ENCODE measurements around the gene ZG16B. TPM values are rescaled to one million over a fixed set of nuclear protein-coding genes. Genes with fewer than 3 reads are reported as not detected.

ZG16B gene
- total RNA-seq, 2 experiments from 2014 or later = 8.8 to 9.8 TPM

DNA sequence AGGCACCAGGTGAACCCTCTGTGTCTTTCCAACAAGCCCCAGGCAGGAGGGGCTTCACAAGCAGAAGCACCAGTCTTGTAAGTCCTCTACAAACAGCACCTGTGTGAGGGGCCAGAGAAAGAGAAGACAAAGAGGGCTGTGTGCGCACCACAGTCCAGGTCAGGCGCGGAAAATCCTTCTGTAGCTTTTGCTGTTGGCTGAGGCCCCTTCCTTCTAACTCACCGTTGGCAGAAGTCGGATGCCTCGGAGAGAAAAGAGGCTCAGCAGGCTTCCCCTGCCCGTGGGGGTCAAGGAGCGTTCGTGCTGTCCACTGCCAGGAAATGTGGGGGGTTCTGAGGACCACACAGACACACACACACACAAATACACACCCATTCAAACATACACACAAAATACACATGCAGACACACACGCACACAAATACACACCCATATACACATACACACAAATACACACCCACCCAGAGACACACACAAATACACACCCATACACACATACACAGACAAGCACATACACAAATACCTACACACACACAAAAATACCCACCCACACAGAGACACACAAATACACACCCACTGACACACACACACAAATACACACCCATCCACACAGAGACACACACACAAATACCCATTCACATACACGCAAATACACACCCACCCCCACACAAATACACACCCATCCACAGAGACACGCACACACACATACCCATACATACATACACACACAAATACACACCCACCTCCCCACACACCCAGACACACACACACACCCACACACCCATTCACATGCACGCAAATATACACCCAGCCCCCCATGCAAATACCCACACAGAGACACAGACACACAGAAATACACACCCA lies 6.8 kb downstream of the ZG16B start:
- Mint-ChIP-seq H3K36me3 (ENCODE audit: low read depth) (no peaks in the 10 kb centered on the region), H3K9me3 (no peaks in the 10 kb centered on the region), H3K27me3 (peaks cover 2% of the 10 kb centered on the region), H3K27ac (no peak overlapping the region), H3K4me1 (peaks cover 24% of the 10 kb centered on the region), H3K4me3 (no peak overlapping the region)
- ChIA-PET POLR2A (no interaction called here), CTCF (no interaction called here)
- no peak for DNase-seq

DNA sequence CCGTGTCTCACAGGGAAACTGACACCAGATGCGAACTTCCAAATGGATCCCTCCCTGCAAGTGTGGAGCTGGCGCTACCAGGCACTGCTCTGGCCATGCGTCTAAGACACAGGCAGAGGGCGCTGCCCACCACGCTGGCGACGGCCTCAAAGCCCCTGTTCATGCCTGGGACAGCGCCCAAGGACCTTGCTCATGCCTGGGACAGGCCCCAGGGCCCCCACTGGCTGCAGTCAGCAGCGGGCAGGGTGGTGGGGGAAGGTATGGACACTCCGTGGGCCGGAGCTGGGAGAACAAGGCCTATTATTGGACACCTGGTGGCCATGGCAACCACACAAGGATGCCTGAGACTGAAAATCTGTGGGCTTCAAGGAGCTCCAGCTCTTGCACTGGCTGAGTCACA lies 8.8 kb downstream of the ZG16B start:
- H3K36me3 Mint-ChIP-seq (ENCODE audit: low read depth) = no peaks in the 10 kb centered on the region
- ChIA-PET POLR2A (interaction anchor here (0.8 to 2.5 kb wide), 5 partner anchors 17 to 166 kb away, joined by 3 to 17 read pairs (median 4); no protein-coding TSS in a partner anchor), CTCF (interaction anchor here (1.0 to 3.5 kb wide), 14 partner anchors 27 to 141 kb away, joined by 3 to 43 read pairs (median 4); partner anchors contain the start of genes FLYWCH1, FLYWCH2 and PKMYT1)
- no peak overlapping the region for H3K27ac Mint-ChIP-seq
- peak; percentile 65 for DNase-seq
- peaks cover 36% of the 10 kb centered on the region for H3K4me1 Mint-ChIP-seq
- no peaks in the 10 kb centered on the region for H3K9me3 Mint-ChIP-seq
- no peak overlapping the region for H3K4me3 Mint-ChIP-seq
- H3K27me3 Mint-ChIP-seq = peaks cover 2% of the 10 kb centered on the region

- CTCF ChIA-PET = interaction anchor here (1.0 to 3.5 kb wide), 12 partner anchors 26 to 140 kb away, joined by 3 to 43 read pairs (median 4); partner anchors contain the start of genes FLYWCH1, FLYWCH2 and PKMYT1
- Mint-ChIP-seq H3K36me3 (ENCODE audit: low read depth) (no peaks in the 10 kb centered on the region), H3K4me1 (peaks cover 38% of the 10 kb centered on the region), H3K27ac (peak overlapping the region; percentile 26), H3K4me3 (no peak overlapping the region), H3K9me3 (no peaks in the 10 kb centered on the region), H3K27me3 (peaks cover 2% of the 10 kb centered on the region)
- POLR2A ChIA-PET = interaction anchor here (0.8 to 2.5 kb wide), 7 partner anchors 16 to 167 kb away, joined by 3 to 17 read pairs (median 4); no protein-coding TSS in a partner anchor
- no peak for DNase-seq
Observed at GRCh38 chr16:2839650-2840450, 9.7 kb downstream of the ZG16B start.

GRCh38 chr16:2840914-2841313 lies 10.8 kb downstream of the ZG16B start:
- Mint-ChIP-seq H3K36me3 (ENCODE audit: low read depth) (no peaks in the 10 kb centered on the region), H3K9me3 (no peaks in the 10 kb centered on the region), H3K27ac (no peak overlapping the region), H3K4me3 (no peak overlapping the region), H3K4me1 (peaks cover 41% of the 10 kb centered on the region), H3K27me3 (peaks cover 2% of the 10 kb centered on the region)
- CTCF ChIA-PET = interaction anchor here (3.5 kb wide), 1 partner anchor 27 kb away, joined by 43 read pairs; no protein-coding TSS in a partner anchor
- POLR2A ChIA-PET = interaction anchor here (1.0 to 1.4 kb wide), 2 partner anchors 30 to 62 kb away, joined by 3 to 4 read pairs; no protein-coding TSS in a partner anchor
- no peak for DNase-seq

DNA sequence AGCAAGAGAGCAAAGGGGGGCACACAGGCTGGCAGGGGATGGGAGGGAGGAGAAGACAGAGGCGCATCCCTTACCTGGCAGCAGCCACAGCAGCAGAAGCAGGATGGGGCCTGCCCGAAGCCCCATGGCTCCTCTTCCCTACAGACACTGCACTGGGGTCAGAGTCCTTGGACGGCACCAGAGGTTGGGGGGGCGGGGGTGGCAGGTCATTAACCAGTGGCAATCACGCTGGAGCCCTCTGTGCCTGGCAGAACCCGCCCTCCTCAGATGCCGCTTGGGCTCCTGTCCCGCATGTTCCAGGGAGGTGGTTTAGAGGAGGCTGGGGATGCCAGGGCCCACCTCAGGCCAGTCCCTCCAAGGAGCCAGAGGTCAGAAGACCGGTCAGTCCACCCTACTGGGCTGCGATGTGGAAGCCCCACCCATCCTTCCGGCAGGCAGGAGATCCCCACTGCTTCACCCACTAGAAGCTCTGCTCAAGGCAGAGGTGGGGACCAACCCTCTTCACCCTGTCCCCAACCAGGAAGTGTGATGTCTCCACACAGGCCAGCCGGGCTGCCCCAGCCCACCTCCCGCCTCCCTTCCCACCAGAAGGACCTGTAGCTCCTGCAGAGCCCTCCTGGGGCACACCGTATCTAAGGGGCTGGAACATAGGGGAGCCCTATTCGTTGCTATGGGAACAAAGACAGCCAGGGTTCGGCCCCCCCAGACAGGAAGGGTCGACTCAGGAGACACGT lies 11.7 kb downstream of the ZG16B start:
- no peak for DNase-seq
- ChIA-PET POLR2A (interaction anchor here (0.7 to 1.6 kb wide), 4 partner anchors 26 to 89 kb away, joined by 3 to 7 read pairs (median 4); no protein-coding TSS in a partner anchor), CTCF (interaction anchor here (1.1 to 2.2 kb wide), 4 partner anchors 26 to 85 kb away, joined by 4 to 15 read pairs (median 6); partner anchors contain the start of gene FLYWCH2)
- H3K4me1 Mint-ChIP-seq = peaks cover 47% of the 10 kb centered on the region
- no peaks in the 10 kb centered on the region for H3K36me3 Mint-ChIP-seq (ENCODE audit: low read depth)
- H3K9me3 Mint-ChIP-seq = no peaks in the 10 kb centered on the region
- H3K4me3 Mint-ChIP-seq = no peak overlapping the region
- peak overlapping the region; percentile 76 for H3K27ac Mint-ChIP-seq
- peaks cover 2% of the 10 kb centered on the region for H3K27me3 Mint-ChIP-seq

DNA sequence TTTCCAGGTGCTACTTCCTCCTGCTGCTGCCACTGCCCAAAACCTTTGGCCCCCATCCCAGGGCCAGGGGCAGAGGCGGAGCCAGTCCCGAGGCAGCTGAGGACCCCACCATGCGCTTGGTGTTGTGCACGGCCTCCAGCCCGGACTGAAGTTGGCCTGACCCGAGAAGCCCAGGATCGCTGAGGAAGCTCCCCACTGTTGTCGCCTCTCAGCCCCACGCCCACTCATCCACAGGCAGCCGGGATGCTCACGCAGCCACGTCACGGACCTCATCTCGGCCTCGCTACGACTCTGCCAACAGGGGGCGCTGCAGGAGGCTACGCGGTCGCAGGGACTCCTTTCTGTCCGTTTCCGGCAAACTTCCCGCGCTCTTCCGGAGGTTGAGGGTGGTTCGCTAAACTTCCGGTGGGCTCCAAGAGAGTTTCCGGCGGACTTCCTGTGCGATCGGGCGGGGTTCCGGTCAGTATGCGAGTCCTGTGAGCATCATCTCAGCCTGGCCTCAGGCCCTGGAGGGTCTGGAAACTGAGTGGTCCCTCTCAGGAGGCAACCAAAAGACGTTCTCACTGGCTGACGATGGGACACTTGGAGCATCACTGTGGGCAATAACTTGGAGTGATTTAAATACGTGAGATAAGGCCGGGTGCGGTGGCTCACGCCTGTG lies 12.4 kb downstream of the ZG16B start:
- peak; percentile 76 for DNase-seq
- Mint-ChIP-seq H3K27me3 (peaks cover under 1% of the 10 kb centered on the region), H3K4me3 (peak overlapping the region; percentile 27), H3K4me1 (peaks cover 51% of the 10 kb centered on the region), H3K36me3 (ENCODE audit: low read depth) (no peaks in the 10 kb centered on the region), H3K27ac (peak overlapping the region; percentile 76), H3K9me3 (no peaks in the 10 kb centered on the region)
- ChIA-PET CTCF (interaction anchor here (1.1 to 2.3 kb wide), 6 partner anchors 12 to 85 kb away, joined by 3 to 15 read pairs (median 6); partner anchors contain the start of gene FLYWCH2), POLR2A (interaction anchor here (0.7 to 1.6 kb wide), 4 partner anchors 26 to 90 kb away, joined by 3 to 7 read pairs (median 4); no protein-coding TSS in a partner anchor)

GRCh38 chr16:2843526-2843925 lies 13.4 kb downstream of the ZG16B start:
- peak overlapping the region; percentile 9 for H3K27ac Mint-ChIP-seq

DNA sequence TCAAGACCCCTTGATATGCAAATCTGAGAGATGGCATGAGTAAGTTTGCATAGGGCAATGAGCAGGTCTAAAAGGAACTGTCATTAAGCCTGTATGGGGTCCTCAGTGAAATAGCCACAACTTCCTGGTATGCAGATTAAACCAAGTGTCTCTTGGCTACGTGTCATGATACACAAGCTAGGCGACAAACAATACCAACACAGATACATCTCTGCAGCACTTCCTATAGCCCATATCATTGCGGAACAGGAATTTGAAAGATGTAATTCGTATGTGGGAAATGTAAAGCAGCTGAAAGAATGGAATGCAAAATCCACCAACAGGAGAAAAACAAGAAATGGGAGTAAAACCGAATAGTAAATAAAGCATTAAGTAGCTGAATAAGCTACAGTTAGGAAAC lies 15.0 kb downstream of the ZG16B start:
- Mint-ChIP-seq H3K36me3 (ENCODE audit: low read depth) (no peaks in the 10 kb centered on the region), H3K9me3 (no peaks in the 10 kb centered on the region), H3K27me3 (peaks cover 7% of the 10 kb centered on the region), H3K27ac (peak overlapping the region; percentile 5), H3K4me1 (peaks cover 40% of the 10 kb centered on the region), H3K4me3 (no peak overlapping the region)
- ChIA-PET CTCF (interaction anchor here (0.7 to 2.8 kb wide), 4 partner anchors 9 to 76 kb away, joined by 3 to 22 read pairs (median 6); no protein-coding TSS in a partner anchor), POLR2A (interaction anchor here (0.9 kb wide), 1 partner anchor 23 kb away, joined by 4 read pairs; no protein-coding TSS in a partner anchor)
- DNase-seq = no peak

More at GRCh38 chr16:2843526-2843925, 13.4 kb downstream of the ZG16B start:
- Mint-ChIP-seq H3K36me3 (ENCODE audit: low read depth) (no peaks in the 10 kb centered on the region), H3K4me3 (no peak overlapping the region), H3K4me1 (peaks cover 46% of the 10 kb centered on the region), H3K27me3 (no peaks in the 10 kb centered on the region), H3K9me3 (no peaks in the 10 kb centered on the region)
- ChIA-PET CTCF (interaction anchor here (1.2 to 2.8 kb wide), 5 partner anchors 11 to 29 kb away, joined by 3 to 22 read pairs (median 8); no protein-coding TSS in a partner anchor), POLR2A (interaction anchor here (1.4 kb wide), 1 partner anchor 25 kb away, joined by 4 read pairs; no protein-coding TSS in a partner anchor)
- DNase-seq = no peak

DNA sequence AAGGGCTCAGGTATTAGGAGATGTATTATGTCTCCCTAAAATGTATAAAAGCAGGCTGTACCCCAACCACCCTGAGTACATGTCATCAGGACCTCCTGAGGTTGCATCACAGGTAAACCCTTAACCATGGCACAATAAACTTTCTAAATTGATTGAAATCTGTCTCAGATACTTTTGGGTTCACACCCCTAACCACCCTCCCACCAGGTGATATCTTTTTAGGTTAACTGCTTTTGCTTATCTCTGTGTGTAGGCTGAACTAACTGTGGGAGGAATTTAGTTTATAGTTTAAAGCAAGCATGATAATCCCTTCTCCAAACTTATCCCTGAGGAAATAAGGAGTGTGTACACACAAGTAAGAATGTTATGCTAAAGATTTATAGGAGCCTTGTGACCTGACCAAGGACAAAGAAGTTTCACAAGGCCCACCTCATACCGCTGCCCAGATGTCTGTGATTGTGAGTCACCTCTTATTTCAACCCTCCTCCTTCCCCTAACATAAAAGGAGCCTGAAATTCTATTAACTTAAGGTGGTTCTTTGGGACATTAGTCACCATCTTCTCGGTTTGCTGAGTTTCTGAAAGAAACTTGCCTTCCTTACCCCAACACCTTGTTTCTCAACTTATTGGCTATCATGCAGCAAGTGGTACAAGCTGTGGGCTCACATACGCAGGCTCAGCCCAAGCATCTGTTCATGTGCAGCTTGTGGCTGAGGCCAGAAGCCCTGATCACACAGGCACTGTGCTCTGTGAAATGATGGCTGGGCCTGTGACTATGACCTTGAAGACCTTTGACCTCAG lies 16.6 kb downstream of the ZG16B start:
- peaks cover 29% of the 10 kb centered on the region for H3K4me1 Mint-ChIP-seq
- ChIA-PET POLR2A (interaction anchor here (1.0 kb wide), 1 partner anchor 22 kb away, joined by 3 read pairs; no protein-coding TSS in a partner anchor), CTCF (interaction anchor here (2.8 kb wide), 1 partner anchor 22 kb away, joined by 22 read pairs; no protein-coding TSS in a partner anchor)
- H3K27me3 Mint-ChIP-seq = peaks cover 8% of the 10 kb centered on the region
- H3K27ac Mint-ChIP-seq = peak overlapping the region; percentile 27
- no peaks in the 10 kb centered on the region for H3K9me3 Mint-ChIP-seq
- no peak overlapping the region for H3K4me3 Mint-ChIP-seq
- no peak for DNase-seq
- H3K36me3 Mint-ChIP-seq (ENCODE audit: low read depth) = no peaks in the 10 kb centered on the region

- DNase-seq = no peak
- CTCF ChIA-PET = no interaction called here
- peaks cover 15% of the 10 kb centered on the region for H3K4me1 Mint-ChIP-seq
- peaks cover 2% of the 10 kb centered on the region for H3K36me3 Mint-ChIP-seq (ENCODE audit: low read depth)
- H3K27me3 Mint-ChIP-seq = peaks cover 8% of the 10 kb centered on the region
- H3K27ac Mint-ChIP-seq = no peak overlapping the region
- H3K4me3 Mint-ChIP-seq = no peak overlapping the region
- POLR2A ChIA-PET = no interaction called here
- peaks cover 3% of the 10 kb centered on the region for H3K9me3 Mint-ChIP-seq
Observed at GRCh38 chr16:2848933-2849725, 19.0 kb downstream of the ZG16B start.
